Activated CD4-positive, alpha-beta T cell treated with anti-CD3 and anti-CD28 coated beads, Interleukin-2, Interleukin-4, amounts not matched to agents 100 ng/mL and 50 ng/mL, durations not matched to agents 16 hours and 8 hours (primary cell): Measurements from ENCODE around the gene ATXN1.

Experiments
- DNase-seq: peaks from one replicate; pipeline ENCODE4 v3.0.0-alpha.2; 2020; ENCODE audit warnings: low spot score

The ATXN1 gene

GRCh38 chr6:16305246-16305725, 456.0 kb downstream of the ATXN1 start:
- DNase-seq, result no peak

- DNase-seq, result no peak
Observed at GRCh38 chr6:16302721-16303552, 458.3 kb downstream of the ATXN1 start.

- DNase-seq, result no peak
Observed at GRCh38 chr6:16301511-16301910, 459.7 kb downstream of the ATXN1 start.

GRCh38 chr6:16299861-16300260, 461.4 kb downstream of the ATXN1 start:
- DNase-seq, result no peak

GRCh38 chr6:16296061-16296670, 465.1 kb downstream of the ATXN1 start:
- DNase-seq, result no peak

GRCh38 chr6:16295471-16295870, 465.8 kb downstream of the ATXN1 start:
- DNase-seq, result no peak

GRCh38 chr6:16295060-16295459, 466.2 kb downstream of the ATXN1 start:
- DNase-seq, result no peak

GRCh38 chr6:16294371-16294770, 466.9 kb downstream of the ATXN1 start:
- no peak for DNase-seq

GRCh38 chr6:16292942-16293341, 468.3 kb downstream of the ATXN1 start:
- no peak for DNase-seq

GRCh38 chr6:16292432-16292831, 468.8 kb downstream of the ATXN1 start:
- DNase-seq, result no peak

GRCh38 chr6:16291739-16292138, 469.5 kb downstream of the ATXN1 start:
- no peak for DNase-seq

GRCh38 chr6:16288163-16288562, 473.1 kb downstream of the ATXN1 start:
- no peak for DNase-seq

- peak; percentile 22 for DNase-seq
Observed at GRCh38 chr6:16286151-16286522, 475.1 kb downstream of the ATXN1 start.

- no peak for DNase-seq
Observed at GRCh38 chr6:16285467-16286150, 475.7 kb downstream of the ATXN1 start.

- DNase-seq, result no peak
Observed at GRCh38 chr6:16284472-16284871, 476.8 kb downstream of the ATXN1 start.

- no peak for DNase-seq
Observed at GRCh38 chr6:16282370-16282769, 478.9 kb downstream of the ATXN1 start.

- no peak for DNase-seq
Observed at GRCh38 chr6:16279243-16279642, 482.0 kb downstream of the ATXN1 start.

GRCh38 chr6:16278750-16279149, 482.5 kb downstream of the ATXN1 start:
- DNase-seq, result no peak

GRCh38 chr6:16278048-16278724, 483.1 kb downstream of the ATXN1 start:
- DNase-seq, result no peak

GRCh38 chr6:16277101-16277981, 483.9 kb downstream of the ATXN1 start:
- DNase-seq, result peak; percentile 7

GRCh38 chr6:16274885-16275589, 486.2 kb downstream of the ATXN1 start:
- DNase-seq, result no peak
